ENCODE data around the gene FBXO38.

Gene FBXO38

DNA sequence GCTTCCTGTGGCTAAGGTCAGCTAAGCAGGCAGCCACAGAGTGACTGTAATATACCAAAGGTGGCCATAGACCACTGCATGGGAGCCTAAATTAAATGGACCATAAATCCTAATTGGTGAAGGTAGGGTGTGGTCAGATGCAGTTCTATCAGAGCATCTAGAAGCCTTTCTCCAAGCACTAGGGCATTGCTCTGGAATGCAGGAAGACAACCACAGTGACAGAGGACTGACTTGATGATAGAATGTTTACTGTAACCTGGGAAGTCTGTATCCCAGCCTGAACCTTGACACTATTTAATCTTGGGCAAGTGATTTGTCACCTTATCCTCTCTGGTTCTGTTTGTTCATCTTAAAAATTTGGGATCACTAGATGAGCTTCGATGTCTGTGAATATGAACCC lies 2.3 kb downstream of the FBXO38 start:
- Histone ChIP-seq H3K4me1 (peaks cover 3% of the 10 kb centered on the region), H3K27ac (no peak overlapping the region), H3K4me2 (ENCODE audit: low read length) (no peak overlapping the region)

DNA sequence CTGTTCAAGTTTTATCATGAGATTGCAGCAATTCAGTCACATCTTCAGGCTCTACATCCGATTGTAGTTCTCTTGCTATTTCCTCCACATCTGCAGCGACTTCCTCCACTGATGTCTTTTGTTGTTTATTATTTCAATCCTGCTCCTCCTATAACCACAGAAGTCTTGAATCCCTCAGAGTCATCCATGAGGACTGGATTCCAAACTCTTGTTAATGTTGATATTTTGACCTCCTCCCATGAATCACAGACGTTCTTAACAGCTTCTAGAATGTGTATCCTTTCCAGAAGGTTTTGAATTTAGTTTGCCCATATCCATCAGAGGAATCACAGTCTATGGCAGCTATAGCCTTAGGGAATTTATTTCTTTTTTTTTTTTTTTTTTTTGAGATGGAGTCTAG lies 3.6 kb downstream of the FBXO38 start:
- no peak overlapping the region for H3K27ac ChIP-seq
- TF ChIP-seq CTCF (IDR thresholded peaks at IDR 0.05), result no peak
- H3K79me2 ChIP-seq, result peaks cover 51% of the 10 kb centered on the region
- no peak overlapping the region for H3K9ac ChIP-seq
- no peaks in the 10 kb centered on the region for H3K9me3 ChIP-seq (ENCODE audit: control insufficient read depth, low read length)
- H3K36me3 ChIP-seq (ENCODE audit: control insufficient read depth, insufficient read depth, low read length), result no peaks in the 10 kb centered on the region
- no peak overlapping the region for H3K4me3 ChIP-seq (ENCODE audit: low read depth, low read length)
- no peak overlapping the region for H3K4me2 ChIP-seq (ENCODE audit: low read length)
- peaks cover 3% of the 10 kb centered on the region for H3K4me1 ChIP-seq
- H3K27me3 ChIP-seq (ENCODE audit: control insufficient read depth, insufficient read depth, low read length), result no peaks in the 10 kb centered on the region
- H2AFZ ChIP-seq, result no peak overlapping the region

More for the DNA sequence above, 2.3 kb downstream of the FBXO38 start:
- Histone ChIP-seq H3K4me3 (ENCODE audit: low read depth, low read length) (no peak overlapping the region), H3K27me3 (ENCODE audit: control insufficient read depth, insufficient read depth, low read length) (no peaks in the 10 kb centered on the region), H3K9ac (no peak overlapping the region), H2AFZ (no peak overlapping the region), H3K9me3 (ENCODE audit: control insufficient read depth, low read length) (no peaks in the 10 kb centered on the region), H3K79me2 (peaks cover 48% of the 10 kb centered on the region), H3K36me3 (ENCODE audit: control insufficient read depth, insufficient read depth, low read length) (no peaks in the 10 kb centered on the region)
- no peak for TF ChIP-seq CTCF (IDR thresholded peaks at IDR 0.05)

GRCh38 chr5:148388696-148389095 lies 4.9 kb downstream of the FBXO38 start:
- H3K36me3 ChIP-seq (ENCODE audit: control insufficient read depth, insufficient read depth, low read length), result no peaks in the 10 kb centered on the region
- peaks cover 53% of the 10 kb centered on the region for H3K79me2 ChIP-seq
- H3K27ac ChIP-seq, result no peak overlapping the region
- no peaks in the 10 kb centered on the region for H3K9me3 ChIP-seq (ENCODE audit: control insufficient read depth, low read length)
- no peak for TF ChIP-seq CTCF (IDR thresholded peaks at IDR 0.05)
- no peaks in the 10 kb centered on the region for H3K4me1 ChIP-seq
- H3K4me3 ChIP-seq (ENCODE audit: low read depth, low read length), result no peak overlapping the region
- no peak overlapping the region for H3K9ac ChIP-seq
- H2AFZ ChIP-seq, result no peak overlapping the region
- no peak overlapping the region for H3K4me2 ChIP-seq (ENCODE audit: low read length)
- H3K27me3 ChIP-seq (ENCODE audit: control insufficient read depth, insufficient read depth, low read length), result no peaks in the 10 kb centered on the region

- no peak overlapping the region for H2AFZ ChIP-seq
- no peaks in the 10 kb centered on the region for H3K9me3 ChIP-seq (ENCODE audit: control insufficient read depth, low read length)
- no peak for TF ChIP-seq CTCF (IDR thresholded peaks at IDR 0.05)
- no peaks in the 10 kb centered on the region for H3K36me3 ChIP-seq (ENCODE audit: control insufficient read depth, insufficient read depth, low read length)
- H3K27me3 ChIP-seq (ENCODE audit: control insufficient read depth, insufficient read depth, low read length), result no peaks in the 10 kb centered on the region
- H3K4me3 ChIP-seq (ENCODE audit: low read depth, low read length), result no peak overlapping the region
- no peaks in the 10 kb centered on the region for H3K4me1 ChIP-seq
- peaks cover 42% of the 10 kb centered on the region for H3K79me2 ChIP-seq
- no peak overlapping the region for H3K27ac ChIP-seq
- H3K9ac ChIP-seq, result no peak overlapping the region
- no peak overlapping the region for H3K4me2 ChIP-seq (ENCODE audit: low read length)
Measured at GRCh38 chr5:148390914-148391313, 7.2 kb downstream of the FBXO38 start.

- Histone ChIP-seq H3K9me3 (ENCODE audit: control insufficient read depth, low read length) (no peaks in the 10 kb centered on the region), H2AFZ (no peak overlapping the region), H3K79me2 (peaks cover 42% of the 10 kb centered on the region), H3K4me2 (ENCODE audit: low read length) (no peak overlapping the region), H3K9ac (no peak overlapping the region), H3K4me1 (no peaks in the 10 kb centered on the region), H3K4me3 (ENCODE audit: low read depth, low read length) (no peak overlapping the region), H3K27ac (no peak overlapping the region), H3K27me3 (ENCODE audit: control insufficient read depth, insufficient read depth, low read length) (no peaks in the 10 kb centered on the region), H3K36me3 (ENCODE audit: control insufficient read depth, insufficient read depth, low read length) (no peaks in the 10 kb centered on the region)
- TF ChIP-seq CTCF (IDR thresholded peaks at IDR 0.05), result no peak
Measured at GRCh38 chr5:148391422-148391821, 7.7 kb downstream of the FBXO38 start.
